Uterus (tissue), 4 donors: Measurements from ENCODE around the gene RPS6KA2. TPM values are rescaled to one million over a fixed set of nuclear protein-coding genes. Genes with fewer than 3 reads are reported as not detected.

Experiments
- DNase-seq, 2 donors: peaks; one replicate each; pipeline ENCODE4 v3.0.0-alpha.2; 2019 to 2020
- H3K27ac ChIP-seq, 2 donors: fragments of 200-600 bp; sonication (generic); 1 replicate in 1 of 2; 2 replicates in 1 of 2; pipeline ENCODE4 v1.5.1; 2016 to 2018
- H3K27me3 ChIP-seq, 2 donors: fragments of 200-600 bp; sonication (generic); one replicate each; pipeline ENCODE4 v1.5.1; 2018 to 2019; ENCODE audit warnings: control low read depth in 1 of 2
- H3K36me3 ChIP-seq, 2 donors: fragments of 200-600 bp; sonication (generic); one replicate each; pipeline ENCODE4 v1.5.1; 2019; ENCODE audit warnings: control low read depth in 1 of 2
- H3K4me1 ChIP-seq, 2 donors: fragments of 200-600 bp; sonication (generic); one replicate each; pipeline ENCODE4 v1.5.1; 2018 to 2019; ENCODE audit warnings: control low read depth in 1 of 2
- H3K4me3 ChIP-seq, 2 donors: fragments of 200-600 bp; sonication (generic); 1 replicate in 1 of 2; 2 replicates in 1 of 2; pipeline ENCODE4 v1.5.1; 2018 to 2019; ENCODE audit warnings: mild to moderate bottlenecking in 1 of 2
- H3K9me3 ChIP-seq, 2 donors: fragments of 200-600 bp; sonication (generic); one replicate each; pipeline ENCODE4 v1.5.1; 2019; ENCODE audit warnings: control low read depth in 1 of 2
- CTCF ChIP-seq, 4 experiments: fragments of 200-600 bp in 2 of 4; fragments of 450-650 bp in 2 of 4; sonication (generic) in 2 of 4; IDR thresholded peaks; one replicate each; pipeline ENCODE4 v1.5.1; 2016 to 2019; ENCODE audit warnings: antibody characterized with exemption in 4 of 4, mild to moderate bottlenecking in 2 of 4, moderate library complexity in 1 of 4
- POLR2A ChIP-seq, 2 donors: fragments of 450-650 bp; IDR thresholded peaks; one replicate each; pipeline ENCODE4 v1.6.1; 2016; ENCODE audit warnings: antibody characterized with exemption in 2 of 2, mild to moderate bottlenecking in 1 of 2, moderate library complexity in 1 of 2
- intact Hi-C: fragments of 100-400 bp; cut with DNase I; formaldehyde crosslinking; loops from one replicate; pipeline ENCODE4 v1.15.1; 2023; ENCODE audit warnings: low total_unique reads
- total RNA-seq, 4 donors: library from RNA; depleted of rRNA in 3 of 4; stranded (reverse); fragments of >200 nt in 3 of 4; gene quantifications; one replicate each; pipeline versions ENCODE4 v1.1.0 to v1.2.4, GENCODE V29; 2014 to 2023
- donor health status: DM: yes; HTN: yes; CAD: no.

RPS6KA2 gene
- total RNA-seq, 4 donors from 2014 or later = 34.0 to 78.4 (median 55.8) TPM

GRCh38 chr6:166446146-166446545, 180.9 kb downstream of the RPS6KA2 start:
- H3K4me1 ChIP-seq = no peaks in the 10 kb centered on the region
- TF ChIP-seq POLR2A (IDR thresholded peaks at IDR 0.05) (no peak), CTCF (IDR thresholded peaks at IDR 0.05) (no peak)
- intact Hi-C loops = no loop called here
- H3K27me3 ChIP-seq = no peaks in the 10 kb centered on the region
- H3K27ac ChIP-seq = no peak overlapping the region
- no peak overlapping the region for H3K4me3 ChIP-seq
- H3K9me3 ChIP-seq = no peaks in the 10 kb centered on the region
- no peaks in the 10 kb centered on the region for H3K36me3 ChIP-seq
- DNase-seq = no peak

GRCh38 chr6:166444446-166444845, 182.6 kb downstream of the RPS6KA2 start:
- no peaks in the 10 kb centered on the region for H3K4me1 ChIP-seq
- H3K4me3 ChIP-seq = no peak overlapping the region
- no peaks in the 10 kb centered on the region for H3K36me3 ChIP-seq
- H3K27me3 ChIP-seq = no peaks in the 10 kb centered on the region
- no peak overlapping the region for H3K27ac ChIP-seq
- no peaks in the 10 kb centered on the region for H3K9me3 ChIP-seq
- intact Hi-C loops = no loop called here
- no peak for DNase-seq
- TF ChIP-seq CTCF (IDR thresholded peaks at IDR 0.05) = no peak
- no peak for TF ChIP-seq POLR2A (IDR thresholded peaks at IDR 0.05)

- intact Hi-C loops = no loop called here
Observed at GRCh38 chr6:166443166-166443565, 183.9 kb downstream of the RPS6KA2 start.

GRCh38 chr6:166442131-166442685, 184.8 kb downstream of the RPS6KA2 start:
- Histone ChIP-seq H3K27me3 (no peaks in the 10 kb centered on the region), H3K27ac (no peak overlapping the region), H3K4me1 (no peaks in the 10 kb centered on the region), H3K36me3 (no peaks in the 10 kb centered on the region), H3K4me3 (no peak overlapping the region), H3K9me3 (no peaks in the 10 kb centered on the region)
- intact Hi-C loops = no loop called here
- TF ChIP-seq CTCF (IDR thresholded peaks at IDR 0.05) (no peak), POLR2A (IDR thresholded peaks at IDR 0.05) (no peak)
- no peak for DNase-seq

More at GRCh38 chr6:166443166-166443565, 183.9 kb downstream of the RPS6KA2 start:
- Histone ChIP-seq H3K27me3 (no peaks in the 10 kb centered on the region), H3K27ac (no peak overlapping the region), H3K9me3 (no peaks in the 10 kb centered on the region), H3K4me3 (no peak overlapping the region), H3K36me3 (no peaks in the 10 kb centered on the region), H3K4me1 (no peaks in the 10 kb centered on the region)
- no peak for DNase-seq
- TF ChIP-seq CTCF (IDR thresholded peaks at IDR 0.05) (no peak), POLR2A (IDR thresholded peaks at IDR 0.05) (no peak)

- Histone ChIP-seq H3K27me3 (no peaks in the 10 kb centered on the region), H3K36me3 (no peaks in the 10 kb centered on the region), H3K4me3 (no peak overlapping the region), H3K27ac (no peak overlapping the region), H3K9me3 (no peaks in the 10 kb centered on the region), H3K4me1 (no peaks in the 10 kb centered on the region)
- TF ChIP-seq CTCF (IDR thresholded peaks at IDR 0.05) (no peak), POLR2A (IDR thresholded peaks at IDR 0.05) (no peak)
- intact Hi-C loops = no loop called here
- no peak for DNase-seq
Observed at GRCh38 chr6:166441325-166442078, 185.5 kb downstream of the RPS6KA2 start.
